Bone marrow (tissue), 2 donors: ENCODE results near the gene MOV10.
A peak's percentile ranks its signal among the peaks of the same experiment; 100 is the strongest.
"Not testable (repeated sequence)": the region's sequence is repeated elsewhere in the genome, so short reads cannot be mapped to it uniquely, and the experiment has no call there.

Experiments
- DNase-seq, 2 donors: peaks; one replicate each; lab custom pipeline; 2025; lab: John Stamatoyannopoulos, UW

Gene MOV10, protein sequence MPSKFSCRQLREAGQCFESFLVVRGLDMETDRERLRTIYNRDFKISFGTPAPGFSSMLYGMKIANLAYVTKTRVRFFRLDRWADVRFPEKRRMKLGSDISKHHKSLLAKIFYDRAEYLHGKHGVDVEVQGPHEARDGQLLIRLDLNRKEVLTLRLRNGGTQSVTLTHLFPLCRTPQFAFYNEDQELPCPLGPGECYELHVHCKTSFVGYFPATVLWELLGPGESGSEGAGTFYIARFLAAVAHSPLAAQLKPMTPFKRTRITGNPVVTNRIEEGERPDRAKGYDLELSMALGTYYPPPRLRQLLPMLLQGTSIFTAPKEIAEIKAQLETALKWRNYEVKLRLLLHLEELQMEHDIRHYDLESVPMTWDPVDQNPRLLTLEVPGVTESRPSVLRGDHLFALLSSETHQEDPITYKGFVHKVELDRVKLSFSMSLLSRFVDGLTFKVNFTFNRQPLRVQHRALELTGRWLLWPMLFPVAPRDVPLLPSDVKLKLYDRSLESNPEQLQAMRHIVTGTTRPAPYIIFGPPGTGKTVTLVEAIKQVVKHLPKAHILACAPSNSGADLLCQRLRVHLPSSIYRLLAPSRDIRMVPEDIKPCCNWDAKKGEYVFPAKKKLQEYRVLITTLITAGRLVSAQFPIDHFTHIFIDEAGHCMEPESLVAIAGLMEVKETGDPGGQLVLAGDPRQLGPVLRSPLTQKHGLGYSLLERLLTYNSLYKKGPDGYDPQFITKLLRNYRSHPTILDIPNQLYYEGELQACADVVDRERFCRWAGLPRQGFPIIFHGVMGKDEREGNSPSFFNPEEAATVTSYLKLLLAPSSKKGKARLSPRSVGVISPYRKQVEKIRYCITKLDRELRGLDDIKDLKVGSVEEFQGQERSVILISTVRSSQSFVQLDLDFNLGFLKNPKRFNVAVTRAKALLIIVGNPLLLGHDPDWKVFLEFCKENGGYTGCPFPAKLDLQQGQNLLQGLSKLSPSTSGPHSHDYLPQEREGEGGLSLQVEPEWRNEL

DNA sequence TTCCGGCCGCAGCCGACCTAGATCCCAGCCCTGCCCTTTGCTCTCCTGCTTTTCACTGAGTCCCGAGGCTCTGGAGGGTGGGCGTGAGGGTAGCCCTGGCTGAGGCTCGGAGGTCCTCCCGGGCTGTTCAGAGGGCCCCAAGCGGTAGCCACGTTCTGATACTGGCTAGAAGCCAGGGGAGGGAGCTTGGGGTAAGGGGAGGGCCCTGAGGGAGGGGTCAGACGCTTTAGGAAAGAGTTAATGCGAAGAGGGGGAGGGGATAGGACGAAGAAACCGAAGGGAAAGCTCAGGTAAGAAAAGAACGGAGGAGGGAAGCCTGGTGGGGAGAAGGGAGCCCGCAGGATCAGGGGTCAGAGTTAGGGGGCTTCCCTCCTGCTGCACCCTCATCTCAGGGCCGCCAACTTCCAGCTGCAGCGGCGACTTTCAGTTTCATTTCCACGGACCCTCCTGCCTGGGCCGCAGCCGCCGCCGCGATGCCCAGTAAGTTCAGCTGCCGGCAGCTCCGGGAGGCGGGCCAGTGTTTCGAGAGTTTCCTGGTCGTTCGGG, at the start of gene MOV10:
Gene MOV10 (plus strand): TSS at position 220 of the 546 bp plus-strand sequence. CDS start 254 bp downstream, at position 474.
- peak; percentile 64 to 78 for DNase-seq

DNA sequence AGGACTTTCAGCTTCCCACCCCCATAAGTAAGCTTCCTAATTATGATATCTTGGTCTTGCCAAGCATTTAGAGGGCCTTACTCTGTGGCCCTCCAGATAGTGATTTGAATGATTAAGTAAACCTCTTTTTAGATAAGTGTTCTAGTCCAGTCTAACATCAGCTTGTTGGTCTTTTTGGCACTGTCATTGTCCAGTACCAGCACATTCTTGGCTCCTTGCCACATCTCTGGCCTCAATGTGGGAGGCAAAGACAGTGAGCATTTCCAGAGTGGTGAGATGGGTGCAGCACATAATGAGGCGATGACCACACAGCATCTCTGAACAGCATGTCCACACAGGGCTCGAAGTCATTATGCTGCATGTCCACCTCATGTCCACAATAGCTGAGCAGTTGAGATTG, 48.8 kb upstream of the MOV10 start:
- no peak for DNase-seq

DNA sequence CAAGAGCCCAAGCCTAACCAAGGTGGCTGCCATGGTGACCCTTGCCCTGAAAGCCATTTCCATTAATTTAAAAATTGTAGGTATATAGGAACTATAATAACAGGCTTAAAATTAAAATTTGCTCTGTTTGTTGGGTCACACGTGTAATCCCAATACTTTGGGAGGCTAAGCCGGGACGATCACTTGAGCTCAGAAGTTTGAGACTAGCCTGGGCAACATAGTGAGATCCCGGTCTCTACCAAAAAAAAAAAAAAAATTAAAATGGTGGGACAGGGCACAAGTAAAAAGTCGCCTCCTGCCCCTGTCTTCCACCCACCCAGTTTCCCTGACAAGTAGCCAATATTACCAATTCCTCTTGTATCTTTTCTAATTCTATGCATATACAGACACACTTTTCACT, 48.3 kb upstream of the MOV10 start:
- no peak for DNase-seq

DNA sequence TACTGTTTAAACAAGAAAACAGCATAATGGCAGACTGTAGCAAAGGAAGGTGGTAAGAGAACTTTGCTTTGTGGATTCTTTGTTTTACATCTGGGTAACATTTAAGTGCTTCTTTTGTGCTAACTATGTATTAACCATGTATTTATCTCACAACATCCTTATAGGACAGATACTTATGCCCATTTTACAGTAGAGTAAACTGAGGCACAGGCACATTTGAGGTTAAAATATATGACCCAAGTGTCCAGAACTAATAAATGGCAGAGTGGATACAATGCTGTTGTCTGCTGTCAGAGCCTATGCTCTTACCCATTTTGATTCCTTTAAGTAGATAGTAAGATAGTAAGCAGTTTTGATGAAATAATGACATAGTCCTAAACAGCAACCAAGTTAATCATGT, 47.6 kb upstream of the MOV10 start:
- DNase-seq = no peak

DNA sequence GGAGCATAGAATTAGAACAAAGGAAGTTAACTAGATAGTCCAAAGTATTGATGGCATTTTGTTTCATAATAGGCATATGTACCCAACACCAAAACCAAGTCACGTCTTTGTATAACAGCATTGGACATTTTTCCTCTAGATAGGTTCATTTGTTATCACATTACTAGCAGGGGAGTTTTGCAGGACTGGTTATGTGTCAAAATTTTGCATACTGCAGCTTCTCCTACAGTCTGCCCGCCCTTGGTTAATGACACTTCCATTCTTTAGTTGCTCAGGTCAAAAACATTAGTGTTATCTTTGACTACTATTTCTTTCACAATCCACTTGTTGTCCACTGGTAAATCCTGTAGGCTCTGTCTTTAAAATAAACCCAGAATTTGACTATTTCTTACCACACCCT, 45.9 kb upstream of the MOV10 start:
- no peak for DNase-seq

DNA sequence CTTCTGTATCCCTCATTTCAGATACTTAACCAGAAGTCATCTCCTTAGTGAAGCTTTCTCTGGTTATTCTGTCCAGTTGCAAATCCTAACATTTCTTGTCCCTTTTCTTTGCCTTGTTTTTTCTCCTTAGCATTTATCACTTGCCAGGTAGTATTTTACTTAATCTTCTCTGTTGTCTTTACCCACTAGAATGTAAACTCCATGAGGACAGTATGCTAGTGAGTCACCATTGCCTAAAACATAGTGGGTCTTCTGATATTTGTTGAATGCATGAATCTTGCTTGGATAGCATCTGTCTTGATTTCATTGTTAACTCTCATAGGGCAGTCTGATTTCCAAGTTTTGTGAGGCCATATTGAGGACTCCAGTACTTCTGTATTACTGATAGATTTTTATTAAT, 45.2 kb upstream of the MOV10 start:
- no peak for DNase-seq

DNA sequence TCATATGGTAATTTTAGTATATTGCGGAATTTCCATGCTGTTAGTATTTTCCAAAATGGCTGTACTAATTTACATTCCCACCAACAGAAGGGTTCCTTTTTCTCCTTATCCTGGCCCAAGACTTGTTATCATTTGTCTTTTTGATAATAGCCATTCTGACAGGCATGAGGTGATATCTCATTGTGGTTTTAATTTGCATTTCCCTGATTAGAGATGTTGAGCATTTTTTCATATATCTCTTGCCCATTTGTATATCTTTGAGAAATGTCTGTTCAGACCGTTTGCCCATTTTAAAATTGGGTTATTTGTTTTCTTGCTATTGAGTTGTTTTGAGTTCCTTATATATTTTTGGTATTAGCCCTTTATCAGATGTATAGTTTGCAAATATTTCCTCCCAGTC, 40.8 kb upstream of the MOV10 start:
- no peak for DNase-seq

DNA sequence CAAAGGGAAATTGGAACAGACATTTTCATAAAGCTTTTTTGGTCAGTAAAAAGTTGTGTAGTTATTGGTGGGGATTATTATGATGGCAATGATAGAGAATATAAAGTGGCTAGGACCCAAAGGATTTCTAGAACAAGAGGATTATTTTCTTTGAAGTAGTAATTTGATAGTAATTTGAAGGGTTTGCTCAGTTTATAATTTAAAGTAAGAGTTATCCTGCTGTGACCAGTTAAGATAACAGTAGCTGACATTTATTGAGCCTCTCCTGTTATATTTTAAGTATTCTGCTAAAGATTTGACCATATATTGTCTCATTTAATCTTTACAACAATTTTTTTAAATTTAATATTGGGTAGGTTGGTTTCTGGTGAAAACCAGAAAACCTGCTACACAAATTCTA, 40.1 kb upstream of the MOV10 start:
- no peak for DNase-seq

DNA sequence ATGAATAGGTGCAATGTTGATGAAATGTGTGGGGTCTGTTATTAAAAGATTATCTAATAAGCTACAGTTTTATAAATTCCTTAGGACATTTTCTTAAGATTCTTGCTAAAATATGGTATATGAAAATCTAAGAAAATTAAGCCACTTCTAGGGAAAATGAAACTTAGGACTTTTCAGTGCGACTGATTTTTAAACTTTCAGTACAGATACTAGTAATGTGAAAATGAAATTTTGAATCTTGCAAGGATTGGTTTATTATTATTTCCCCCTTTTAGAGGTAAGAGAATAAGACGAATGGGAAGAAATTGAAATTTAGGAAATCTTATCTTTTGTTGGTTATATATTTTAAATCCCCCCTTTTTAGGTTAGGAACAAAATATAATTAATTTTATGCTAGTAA, 38.4 kb upstream of the MOV10 start:
- DNase-seq = no peak

DNA sequence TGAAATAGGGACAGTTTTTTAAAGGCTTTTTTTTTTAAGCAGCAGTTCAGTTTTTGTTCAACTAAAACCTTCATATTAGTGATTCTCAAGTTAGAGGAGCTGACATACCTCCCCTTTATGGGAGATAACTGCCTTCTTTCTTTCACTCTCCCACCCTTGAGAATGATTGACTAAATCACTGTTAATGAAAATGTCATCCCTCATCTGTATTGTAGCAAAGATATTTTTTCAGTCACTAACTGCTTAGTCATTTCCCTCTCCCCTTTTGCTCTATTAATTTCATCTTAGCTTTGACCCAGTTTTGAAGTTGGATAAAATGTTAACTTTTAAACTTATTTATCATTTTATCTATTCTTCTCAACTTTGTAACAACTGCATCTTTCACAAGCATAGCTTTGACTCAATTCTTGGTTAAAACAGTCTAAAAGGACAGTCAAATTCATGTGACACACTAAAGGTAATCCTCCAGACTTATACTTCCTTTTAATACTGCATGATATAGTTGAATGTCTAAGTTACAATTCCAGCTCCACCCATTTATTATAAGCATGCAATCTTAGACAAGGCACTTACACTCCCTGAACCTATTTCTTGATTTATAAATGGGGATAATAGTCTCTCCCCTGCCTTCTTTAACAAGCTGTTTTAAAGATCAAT, 37.7 kb upstream of the MOV10 start:
- no peak for DNase-seq

DNA sequence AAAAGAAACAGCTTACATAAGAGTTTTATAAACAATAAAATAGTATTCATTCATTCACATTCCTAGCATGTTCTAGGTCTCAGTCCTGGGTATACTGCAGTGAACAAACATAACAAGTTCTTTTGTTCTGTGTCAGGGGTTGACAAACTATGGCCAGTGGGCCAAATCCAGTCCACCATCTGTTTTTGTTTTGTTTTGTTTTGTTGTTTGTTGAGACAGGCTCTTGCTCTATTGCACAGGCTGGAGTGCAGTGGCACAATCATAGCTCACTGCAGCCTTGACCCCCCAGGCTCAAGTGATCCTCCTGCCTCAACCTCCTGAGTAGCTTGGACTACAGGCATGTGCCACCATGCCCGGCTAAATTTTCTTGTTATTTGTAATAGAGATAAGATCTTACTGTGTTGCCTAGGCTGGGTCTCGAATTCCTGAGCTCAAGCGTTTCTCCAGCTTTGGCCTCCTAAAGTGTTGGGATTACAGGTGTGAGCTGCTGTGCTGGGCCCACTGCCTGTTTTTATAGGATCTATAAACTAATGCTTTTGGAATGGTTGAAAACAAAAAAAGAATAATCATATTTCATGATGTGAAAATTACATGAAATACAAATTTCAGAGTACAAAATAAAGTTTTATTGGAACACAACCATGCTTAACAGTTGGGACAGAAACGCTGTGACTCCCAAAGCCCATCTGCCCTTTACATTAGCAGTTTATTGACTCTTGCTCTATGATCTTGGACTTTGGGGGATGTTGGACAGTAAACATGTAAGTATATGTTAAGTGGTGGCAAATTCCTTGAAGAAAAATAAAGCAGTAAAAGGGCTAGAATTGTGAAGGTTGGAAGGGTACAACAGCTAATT, 37.0 kb upstream of the MOV10 start:
- no peak for DNase-seq

DNA sequence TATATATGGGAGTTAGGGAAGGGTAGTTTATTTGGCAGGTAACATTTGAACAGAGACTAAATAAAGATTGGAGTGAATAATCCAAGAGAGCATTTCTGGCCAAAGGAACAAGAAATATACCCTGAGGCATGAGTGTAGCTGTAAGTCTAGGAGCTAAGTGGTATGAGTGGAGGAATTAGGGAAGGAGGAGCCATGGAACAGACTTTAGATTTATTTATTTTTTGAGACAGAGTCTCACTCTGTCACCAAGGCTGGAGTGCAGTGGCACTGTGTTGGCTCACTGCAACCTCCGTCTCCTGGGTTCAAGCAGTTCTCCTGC, 36.4 kb upstream of the MOV10 start:
- DNase-seq = no peak

DNA sequence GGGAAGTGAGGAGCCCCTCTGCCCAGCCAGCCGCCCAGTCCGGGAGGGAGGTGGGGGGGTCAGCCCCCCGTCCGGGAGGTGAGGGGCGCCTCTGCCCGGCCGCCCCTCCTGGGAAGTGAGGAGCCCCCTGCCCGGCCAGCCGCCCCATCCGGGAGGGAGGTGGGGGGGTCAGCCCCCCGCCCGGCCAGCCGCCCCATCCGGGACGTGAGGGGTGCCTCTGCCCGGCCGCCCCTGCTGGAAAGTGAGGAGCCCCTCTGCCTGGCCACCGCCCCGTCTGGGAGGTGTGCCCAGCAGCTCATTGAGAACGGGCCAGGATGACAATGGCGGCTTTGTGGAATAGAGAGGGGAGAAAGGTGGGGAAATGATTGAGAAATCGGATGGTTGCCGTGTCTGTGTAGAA, 34.0 kb upstream of the MOV10 start:
- DNase-seq = not testable (repeated sequence)

DNA sequence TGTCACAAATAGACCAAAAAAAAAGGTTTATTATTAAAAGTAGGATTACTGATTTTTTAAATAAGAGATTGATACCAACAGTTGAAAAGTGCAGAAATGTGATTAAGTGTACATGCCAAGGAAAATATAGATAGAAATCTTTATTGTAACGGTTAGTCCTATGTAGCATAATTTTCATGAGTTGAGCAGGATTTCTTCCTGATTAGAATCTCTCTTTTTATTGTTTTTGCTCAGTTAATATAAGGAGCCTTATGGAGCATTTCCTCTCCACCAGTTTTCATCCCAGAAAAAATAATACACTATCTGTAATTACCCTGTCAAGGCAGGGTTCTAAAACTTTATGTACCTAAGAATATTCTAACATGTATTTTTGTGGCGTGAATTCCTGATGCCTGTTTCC, 31.4 kb upstream of the MOV10 start:
- no peak for DNase-seq

DNA sequence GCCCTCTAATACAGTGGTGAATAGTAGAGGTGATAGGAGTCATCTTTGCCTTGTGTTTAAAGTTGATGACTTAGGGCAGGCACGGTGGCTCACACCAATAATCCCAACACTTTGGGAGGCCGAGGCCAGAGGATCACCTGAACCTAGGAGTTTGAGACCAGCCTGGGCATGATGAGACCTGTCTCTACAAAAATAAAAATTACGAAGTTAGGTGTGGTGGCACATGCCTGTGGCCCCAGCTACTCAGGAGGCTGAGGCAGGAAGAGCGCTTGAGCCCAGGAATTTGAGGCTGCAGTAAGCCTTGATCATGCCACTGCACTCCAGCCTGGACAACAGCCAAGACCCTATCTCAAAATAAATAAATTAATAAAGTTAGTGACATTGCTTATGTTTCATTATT, 28.2 kb upstream of the MOV10 start:
- DNase-seq = no peak

DNA sequence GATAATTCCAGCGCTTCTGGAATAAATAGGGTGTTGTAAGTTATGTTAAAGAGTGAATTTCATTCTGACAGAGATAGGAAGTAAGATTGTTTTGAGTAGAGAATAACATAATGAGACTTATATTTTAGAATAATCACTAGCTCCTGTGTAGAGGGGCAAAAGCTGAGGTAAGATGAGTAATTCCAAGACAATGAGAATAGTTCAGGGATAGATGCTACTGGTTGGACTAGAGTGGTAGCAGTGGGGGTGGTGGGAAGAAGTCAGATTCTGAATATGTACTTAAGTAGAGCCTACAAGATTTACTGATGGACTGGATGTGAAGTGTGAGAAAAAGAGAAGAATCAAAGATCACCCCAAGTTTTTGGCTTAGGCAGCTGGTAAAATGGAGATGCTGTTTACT, 23.3 kb upstream of the MOV10 start:
- no peak for DNase-seq

DNA sequence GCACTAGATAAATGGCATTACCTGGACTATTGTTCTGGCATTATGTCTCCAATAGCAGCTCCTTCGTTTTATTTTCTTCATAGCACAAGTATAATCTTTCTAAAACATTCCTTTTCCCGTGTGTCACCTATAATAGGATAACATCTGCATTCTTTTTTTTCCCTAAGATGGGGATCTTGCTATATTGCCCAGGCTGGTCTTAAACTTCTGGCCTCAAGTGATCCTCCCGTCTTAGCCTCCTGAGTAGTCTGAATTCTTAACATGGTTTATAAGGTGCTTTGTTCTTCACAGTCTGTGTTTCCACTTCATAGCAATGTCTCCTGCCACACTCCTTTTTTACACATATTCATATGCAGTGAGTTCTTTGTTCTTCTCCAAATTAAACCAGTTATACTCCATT, 8.6 kb upstream of the MOV10 start:
- DNase-seq = no peak

DNA sequence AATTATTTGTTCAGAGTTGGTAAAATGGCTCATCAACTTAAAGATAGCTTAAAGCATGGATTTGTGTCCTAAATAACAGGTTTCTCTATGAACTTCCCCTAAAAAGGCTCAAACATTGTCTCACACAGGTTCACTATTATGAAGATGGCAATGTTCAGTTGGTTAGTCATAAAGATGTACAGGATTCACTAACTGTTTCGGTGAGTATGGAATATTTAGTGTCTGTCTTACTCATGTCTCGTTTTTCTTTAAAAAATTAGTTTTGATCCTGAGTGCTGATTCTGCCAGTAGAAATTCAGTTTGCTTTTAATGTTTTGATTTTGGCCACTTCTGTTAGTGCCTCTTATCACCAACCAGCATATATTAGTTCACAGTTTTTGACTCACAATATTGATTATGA, 7.5 kb upstream of the MOV10 start:
- DNase-seq = no peak

DNA sequence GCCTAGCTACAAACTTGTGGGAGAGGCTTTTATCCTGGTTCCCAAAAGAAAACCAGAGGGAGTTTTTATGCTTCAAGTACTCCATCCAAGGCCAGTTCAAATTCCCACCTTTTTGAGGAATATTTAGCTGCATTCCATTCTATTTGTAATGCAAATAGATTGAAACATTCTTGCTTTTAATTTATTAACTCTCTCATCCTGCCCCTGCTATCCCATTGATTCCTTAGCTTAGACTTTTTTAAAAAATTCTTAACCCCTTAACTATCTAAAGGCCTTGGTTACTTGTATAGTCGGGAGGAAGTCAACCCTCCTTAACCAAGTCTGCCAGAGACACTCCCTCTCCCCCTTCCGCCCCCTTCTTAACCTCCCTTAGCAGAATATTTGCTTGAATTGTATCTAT, 2.5 kb upstream of the MOV10 start:
- DNase-seq = no peak

DNA sequence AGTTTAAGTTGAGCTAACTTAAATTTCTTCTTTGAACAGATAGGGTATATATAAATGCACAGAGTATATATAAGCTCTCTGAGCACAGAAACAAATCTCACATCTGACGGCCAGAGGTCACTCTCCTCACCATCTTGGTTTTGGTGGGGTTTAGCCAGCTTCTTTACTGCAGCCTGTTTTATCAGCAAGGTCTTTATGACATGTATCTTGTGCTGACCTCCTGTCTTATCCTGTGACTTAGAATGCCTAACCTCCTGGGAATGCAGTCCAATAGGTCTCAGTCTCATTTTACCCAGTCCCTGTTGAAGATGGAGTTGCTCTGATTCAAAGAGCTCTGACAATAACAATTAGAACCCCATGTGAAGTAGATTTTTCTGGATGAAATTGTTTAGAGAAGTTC, 1.6 kb upstream of the MOV10 start:
- DNase-seq = no peak
